MCF 10A (cell line): ENCODE data around the gene NRP1. TPM values are rescaled to one million over a fixed set of nuclear protein-coding genes. Genes with fewer than 3 reads are reported as not detected.

Experiments used
- BruUV-seq: library from RNA; stranded (reverse); fragments of 400-500 nt; replicated peaks from 2 replicates; lab custom pipeline; 2021; lab: Mats Ljungman, UMichigan
- CTCF ChIA-PET: fragments of 300-600 bp; sonication (Branson Sonifier 250); formaldehyde crosslinking; extraction: SDS; loops from one replicate; lab custom pipeline; 2021; ENCODE audit warnings: antibody characterized with exemption, inconsistent platforms; lab: Yijun Ruan, JAX
- POLR2A ChIA-PET: fragments of 300-600, 350-650 bp; sonication (Branson Sonifier 250); formaldehyde crosslinking; extraction: SDS; loops from one replicate; lab custom pipeline; 2020; ENCODE audit warnings: antibody characterized with exemption, inconsistent platforms; lab: Yijun Ruan, JAX
- DNase-seq: peaks from one replicate; pipeline ENCODE4 v3.0.0-alpha.2; 2018; ENCODE audit not compliant: unreplicated experiment
- H3K27ac Mint-ChIP-seq: one replicate; pipeline ENCODE4 v1.8.0; 2022; ENCODE audit warnings: mild to moderate bottlenecking, low read depth, mixed read lengths; ENCODE audit not compliant: unreplicated experiment
- H3K27me3 Mint-ChIP-seq: one replicate; pipeline ENCODE4 v1.8.0; 2022; ENCODE audit warnings: mixed read lengths; ENCODE audit not compliant: insufficient read depth, unreplicated experiment
- H3K36me3 Mint-ChIP-seq: one replicate; pipeline ENCODE4 v1.8.0; 2022; ENCODE audit warnings: mild to moderate bottlenecking, moderate library complexity, mixed read lengths; ENCODE audit not compliant: insufficient read depth, unreplicated experiment
- H3K4me1 Mint-ChIP-seq: one replicate; pipeline ENCODE4 v1.8.0; 2022; ENCODE audit warnings: mixed read lengths; ENCODE audit not compliant: insufficient read depth, unreplicated experiment
- H3K4me3 Mint-ChIP-seq: one replicate; pipeline ENCODE4 v1.8.0; 2022; ENCODE audit warnings: mild to moderate bottlenecking, moderate library complexity, mixed read lengths; ENCODE audit not compliant: unreplicated experiment
- H3K9me3 Mint-ChIP-seq: one replicate; pipeline ENCODE4 v1.8.0; 2022; ENCODE audit warnings: mixed read lengths; ENCODE audit not compliant: unreplicated experiment
- CTCF ChIP-seq: fragments of 200-600 bp; IDR thresholded peaks from one replicate; pipeline ENCODE4 v1.8.0; 2022; ENCODE audit warnings: antibody characterized with exemption, mild to moderate bottlenecking; ENCODE audit not compliant: unreplicated experiment
- intact Hi-C: fragments of 100-400 bp; cut with micrococcal nuclease; formaldehyde crosslinking; loops from 2 replicates; pipeline ENCODE4 v1.14.1; 2022
- total RNA-seq: library from RNA; stranded (reverse); gene quantifications from 2 replicates; pipeline ENCODE4 v1.2.3, GENCODE V29; 2022

The NRP1 gene
- total RNA-seq, 1 experiment from 2014 or later: 66.6 TPM

GRCh38 chr10:33192190-33192589 lies 142.3 kb downstream of the NRP1 start:
- no peaks in the 10 kb centered on the region for H3K27me3 Mint-ChIP-seq
- H3K4me1 Mint-ChIP-seq: peaks cover 20% of the 10 kb centered on the region
- POLR2A ChIA-PET: interaction anchor here (1.3 to 2.0 kb wide), 2 partner anchors 91 to 140 kb away, joined by 3 to 12 read pairs; no protein-coding TSS in a partner anchor
- no peak for TF ChIP-seq CTCF
- peaks cover 22% of the 10 kb centered on the region for H3K36me3 Mint-ChIP-seq
- H3K27ac Mint-ChIP-seq: no peak overlapping the region
- CTCF ChIA-PET: interaction anchor here (1.0 to 3.2 kb wide), 3 partner anchors 81 to 1446 kb away, joined by 3 to 46 read pairs (median 30); partner anchors contain the start of gene NRP1
- DNase-seq: no peak
- no peak overlapping the region for H3K4me3 Mint-ChIP-seq
- BruUV-seq: no TSS peak
- H3K9me3 Mint-ChIP-seq: no peaks in the 10 kb centered on the region
- intact Hi-C loops: loop anchor here (2.0 to 10.0 kb wide), 2 partner anchors 1103 to 1447 kb away; no protein-coding TSS in a partner anchor

GRCh38 chr10:33190406-33190805 lies 144.1 kb downstream of the NRP1 start:
- H3K36me3 Mint-ChIP-seq: peaks cover 17% of the 10 kb centered on the region
- intact Hi-C loops: loop anchor here (10.0 kb wide), 1 partner anchor 1104 kb away; no protein-coding TSS in a partner anchor
- no TSS peak for BruUV-seq
- CTCF ChIA-PET: interaction anchor here (0.7 kb wide), 1 partner anchor 1002 kb away, joined by 3 read pairs; no protein-coding TSS in a partner anchor
- DNase-seq: no peak
- H3K4me3 Mint-ChIP-seq: no peak overlapping the region
- H3K9me3 Mint-ChIP-seq: no peaks in the 10 kb centered on the region
- TF ChIP-seq CTCF: no peak
- H3K27me3 Mint-ChIP-seq: no peaks in the 10 kb centered on the region
- POLR2A ChIA-PET: interaction anchor here (0.8 kb wide), 1 partner anchor 236 kb away, joined by 3 read pairs; no protein-coding TSS in a partner anchor
- peaks cover 20% of the 10 kb centered on the region for H3K4me1 Mint-ChIP-seq
- no peak overlapping the region for H3K27ac Mint-ChIP-seq

GRCh38 chr10:33189808-33190207 lies 144.7 kb downstream of the NRP1 start:
- intact Hi-C loops: loop anchor here (10.0 kb wide), 1 partner anchor 1105 kb away; no protein-coding TSS in a partner anchor
- BruUV-seq: no TSS peak
- Mint-ChIP-seq H3K27ac (no peak overlapping the region), H3K36me3 (peaks cover 17% of the 10 kb centered on the region), H3K9me3 (no peaks in the 10 kb centered on the region), H3K4me1 (peaks cover 19% of the 10 kb centered on the region), H3K27me3 (no peaks in the 10 kb centered on the region), H3K4me3 (no peak overlapping the region)
- ChIA-PET CTCF (interaction anchor here (0.6 kb wide), 1 partner anchor 181 kb away, joined by 3 read pairs; no protein-coding TSS in a partner anchor), POLR2A (interaction anchor here (0.8 kb wide), 1 partner anchor 235 kb away, joined by 3 read pairs; no protein-coding TSS in a partner anchor)
- TF ChIP-seq CTCF: no peak
- DNase-seq: no peak

DNA sequence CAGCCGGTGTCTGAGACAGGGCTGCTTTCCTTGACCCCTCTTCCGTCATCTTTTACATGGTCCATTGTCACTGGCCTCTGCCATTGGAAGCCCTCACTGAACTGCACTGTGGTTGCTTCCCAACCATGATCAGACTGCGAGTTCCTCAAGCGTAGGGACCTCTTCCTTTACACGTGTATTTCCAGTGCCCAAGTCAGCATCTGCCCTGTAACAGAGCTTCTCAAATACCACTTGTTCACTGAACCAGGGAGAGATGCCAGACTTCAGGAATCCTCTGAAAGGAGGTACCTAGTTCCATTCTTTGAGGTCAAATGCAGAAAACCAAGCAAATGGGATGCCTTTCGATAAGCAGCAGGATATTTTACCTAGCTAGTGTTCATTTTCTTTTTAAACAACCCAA lies 145.1 kb downstream of the NRP1 start:
- ChIA-PET POLR2A (interaction anchor here (0.8 kb wide), 1 partner anchor 235 kb away, joined by 3 read pairs; no protein-coding TSS in a partner anchor), CTCF (interaction anchor here (0.6 kb wide), 1 partner anchor 180 kb away, joined by 3 read pairs; no protein-coding TSS in a partner anchor)
- H3K36me3 Mint-ChIP-seq: peaks cover 17% of the 10 kb centered on the region
- intact Hi-C loops: no loop called here
- DNase-seq: no peak
- H3K27me3 Mint-ChIP-seq: no peaks in the 10 kb centered on the region
- no peak for TF ChIP-seq CTCF
- no peak overlapping the region for H3K4me3 Mint-ChIP-seq
- no TSS peak for BruUV-seq
- H3K27ac Mint-ChIP-seq: no peak overlapping the region
- no peaks in the 10 kb centered on the region for H3K9me3 Mint-ChIP-seq
- H3K4me1 Mint-ChIP-seq: peaks cover 14% of the 10 kb centered on the region
